Measurements from ENCODE around the gene MAP3K14.
"Not testable (repeated sequence)": the region's sequence is repeated elsewhere in the genome, so short reads cannot be mapped to it uniquely, and the experiment has no call there.

- TF ChIP-seq EZH2 (IDR thresholded peaks at IDR 0.05; ENCODE audit: borderline replicate concordance, low read depth, low read length, poor library complexity, severe bottlenecking), result not testable (repeated sequence)
- TF ChIP-seq, protein P1, sequence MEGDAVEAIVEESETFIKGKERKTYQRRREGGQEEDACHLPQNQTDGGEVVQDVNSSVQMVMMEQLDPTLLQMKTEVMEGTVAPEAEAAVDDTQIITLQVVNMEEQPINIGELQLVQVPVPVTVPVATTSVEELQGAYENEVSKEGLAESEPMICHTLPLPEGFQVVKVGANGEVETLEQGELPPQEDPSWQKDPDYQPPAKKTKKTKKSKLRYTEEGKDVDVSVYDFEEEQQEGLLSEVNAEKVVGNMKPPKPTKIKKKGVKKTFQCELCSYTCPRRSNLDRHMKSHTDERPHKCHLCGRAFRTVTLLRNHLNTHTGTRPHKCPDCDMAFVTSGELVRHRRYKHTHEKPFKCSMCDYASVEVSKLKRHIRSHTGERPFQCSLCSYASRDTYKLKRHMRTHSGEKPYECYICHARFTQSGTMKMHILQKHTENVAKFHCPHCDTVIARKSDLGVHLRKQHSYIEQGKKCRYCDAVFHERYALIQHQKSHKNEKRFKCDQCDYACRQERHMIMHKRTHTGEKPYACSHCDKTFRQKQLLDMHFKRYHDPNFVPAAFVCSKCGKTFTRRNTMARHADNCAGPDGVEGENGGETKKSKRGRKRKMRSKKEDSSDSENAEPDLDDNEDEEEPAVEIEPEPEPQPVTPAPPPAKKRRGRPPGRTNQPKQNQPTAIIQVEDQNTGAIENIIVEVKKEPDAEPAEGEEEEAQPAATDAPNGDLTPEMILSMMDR (conservative IDR thresholded peaks at IDR 0.05; ENCODE audit: low read depth, low read length), result not testable (repeated sequence)
These were observed 14.6 kb downstream of the MAP3K14 start for GRCh38 chr17:45302220-45302619.

Data from A673 (cell line).